Measurements from ENCODE around the gene BTF3.
"Not testable (repeated sequence)": the region's sequence is repeated elsewhere in the genome, so short reads cannot be mapped to it uniquely, and the experiment has no call there.

The BTF3 gene

DNA sequence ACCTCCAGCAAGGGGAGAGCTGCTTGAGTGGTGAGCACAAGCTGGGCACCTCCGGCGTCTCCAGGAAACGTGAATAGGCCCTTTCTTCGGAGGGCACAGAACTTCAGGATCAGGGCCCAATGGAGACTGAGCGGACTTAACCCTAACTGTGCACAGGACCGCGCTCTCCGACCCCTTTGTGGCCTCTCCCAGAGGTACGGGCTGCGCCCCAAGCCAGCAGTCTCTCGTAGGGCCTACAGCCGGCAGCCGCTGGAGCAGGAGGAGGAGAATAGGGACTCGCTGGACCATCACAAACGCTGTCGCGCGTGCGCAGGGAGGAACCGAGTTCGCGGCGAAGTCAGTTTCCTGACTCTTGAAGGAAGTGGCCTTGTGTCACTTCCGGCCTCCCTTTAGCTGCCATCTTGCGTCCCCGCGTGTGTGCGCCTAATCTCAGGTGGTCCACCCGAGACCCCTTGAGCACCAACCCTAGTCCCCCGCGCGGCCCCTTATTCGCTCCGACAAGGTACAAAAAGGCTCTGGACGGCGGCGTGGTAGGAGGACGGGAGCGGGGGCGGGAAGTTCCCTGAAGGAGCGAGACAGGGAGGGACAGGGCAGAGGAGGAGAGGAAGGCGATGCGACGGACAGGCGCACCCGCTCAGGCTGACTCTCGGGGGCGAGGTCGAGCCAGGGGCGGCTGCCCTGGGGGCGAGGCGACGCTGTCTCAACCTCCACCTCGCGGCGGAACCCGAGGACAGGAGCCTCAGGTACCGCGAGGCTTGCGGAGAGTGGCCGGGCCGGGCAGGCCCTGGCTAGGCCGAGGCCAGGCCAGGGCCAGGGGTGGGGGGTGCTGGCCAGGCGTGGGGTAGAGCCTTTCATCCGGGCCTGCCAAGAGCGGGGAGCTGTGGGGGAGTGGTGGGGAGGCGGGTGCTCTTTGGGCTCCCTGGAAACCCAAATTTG, at the start of gene BTF3:
Gene BTF3, plus strand, starts transcription at position 386 of the 936 bp plus-strand sequence. Its CDS starts 226 bp downstream, at position 612.
- DNase-seq (ENCODE audit: low read depth) = peak; percentile 91

- DNase-seq (ENCODE audit: low read depth) = no peak
These were observed 49.6 kb upstream of the BTF3 start, which contains the start of gene FOXD1 for GRCh38 chr5:73448463-73449136. Gene FOXD1, minus strand, starts transcription at chr5:73448777. Its CDS starts 415 bp downstream, at chr5:73448362.

DNA sequence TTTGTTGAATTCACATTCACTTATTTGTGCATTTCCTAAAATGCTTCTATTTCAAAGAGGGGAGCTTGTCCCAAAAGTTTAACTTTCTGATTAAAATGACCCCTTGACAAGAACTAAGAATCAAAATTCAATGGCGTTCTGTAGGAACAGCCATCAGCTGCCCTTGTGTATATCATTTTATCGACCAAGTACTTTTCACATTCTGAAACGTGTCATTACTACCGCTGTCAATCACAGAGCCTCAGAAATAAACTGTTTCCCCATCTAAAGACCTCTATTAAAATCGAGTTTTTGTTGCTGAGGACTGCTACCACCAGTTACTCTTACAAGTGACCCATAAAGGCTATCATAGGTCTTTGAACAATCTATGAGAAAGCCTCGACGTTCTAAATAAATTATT, 48.1 kb upstream of the BTF3 start:
- no peak for DNase-seq (ENCODE audit: low read depth)

- no peak for DNase-seq (ENCODE audit: low read depth)
These were observed 47.5 kb upstream of the BTF3 start for GRCh38 chr5:73450672-73451223.

DNA sequence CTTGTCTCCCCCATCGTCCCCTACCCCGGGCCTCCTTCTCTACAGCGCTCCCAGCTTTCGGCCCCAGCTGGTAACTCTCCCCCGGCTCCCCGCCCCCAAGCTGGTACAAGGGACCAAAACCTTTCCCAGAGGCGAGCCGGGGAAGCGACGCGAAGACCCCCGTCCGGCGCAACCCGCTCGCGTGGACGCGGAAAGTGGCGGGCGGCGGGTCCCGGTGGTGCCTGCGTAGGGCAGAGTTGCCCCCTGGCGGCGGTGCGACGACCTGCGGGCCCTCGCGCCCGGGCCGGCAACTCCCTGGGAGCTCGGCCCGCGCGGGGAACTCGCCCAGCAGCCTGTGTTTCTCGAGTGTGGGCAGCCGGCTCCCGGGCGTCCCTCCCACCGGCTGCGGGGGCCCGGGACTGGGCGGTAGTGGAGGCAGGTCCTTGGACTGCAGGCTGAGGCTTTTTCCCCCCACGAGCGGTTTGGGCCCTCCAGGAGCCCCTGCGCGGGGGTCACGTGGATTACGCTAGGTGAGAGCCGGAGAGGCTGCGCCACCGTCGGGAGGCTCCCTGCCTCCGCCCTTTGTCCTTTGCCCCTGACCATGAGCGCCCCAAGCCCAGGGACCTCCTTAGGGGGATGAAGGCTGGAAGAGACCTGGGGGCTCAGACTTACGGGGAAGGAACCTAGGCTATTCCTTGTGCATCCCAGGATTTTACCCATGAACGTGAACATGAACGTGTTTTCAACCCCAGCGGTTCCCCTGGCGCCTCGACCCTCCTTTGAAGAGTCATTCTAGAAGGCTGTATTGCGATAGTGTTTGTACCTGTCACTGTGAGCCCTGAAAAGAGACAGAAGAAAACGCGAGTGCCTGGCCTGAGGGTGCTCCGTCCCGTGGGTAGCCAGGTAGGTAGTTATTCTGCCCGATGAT, 46.8 kb upstream of the BTF3 start:
- DNase-seq (ENCODE audit: low read depth) = peak; percentile 51

DNA sequence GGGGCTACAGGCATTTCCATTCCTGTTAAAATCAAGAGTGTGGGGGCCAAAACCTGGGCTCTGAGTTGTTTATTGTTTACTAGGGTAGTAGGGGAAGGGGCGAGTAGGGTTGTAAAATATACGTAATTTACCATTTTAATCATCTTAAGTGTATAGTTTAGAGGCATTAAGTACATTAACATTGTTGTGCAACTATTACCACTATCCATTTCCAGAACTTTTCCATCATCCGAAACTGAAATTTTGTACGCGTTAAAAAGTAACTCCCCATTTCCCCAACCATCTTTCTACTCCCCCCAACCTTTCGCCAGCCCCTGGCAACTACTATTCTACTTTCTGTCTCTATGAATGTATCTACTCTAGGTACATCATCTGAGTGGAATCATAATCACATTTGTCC, 46.0 kb upstream of the BTF3 start:
- DNase-seq (ENCODE audit: low read depth) = no peak

- no peak for DNase-seq (ENCODE audit: low read depth)
These were observed 43.7 kb upstream of the BTF3 start for GRCh38 chr5:73454379-73455036.

GRCh38 chr5:73456462-73456861, 41.8 kb upstream of the BTF3 start:
- DNase-seq (ENCODE audit: low read depth) = not testable (repeated sequence)

DNA sequence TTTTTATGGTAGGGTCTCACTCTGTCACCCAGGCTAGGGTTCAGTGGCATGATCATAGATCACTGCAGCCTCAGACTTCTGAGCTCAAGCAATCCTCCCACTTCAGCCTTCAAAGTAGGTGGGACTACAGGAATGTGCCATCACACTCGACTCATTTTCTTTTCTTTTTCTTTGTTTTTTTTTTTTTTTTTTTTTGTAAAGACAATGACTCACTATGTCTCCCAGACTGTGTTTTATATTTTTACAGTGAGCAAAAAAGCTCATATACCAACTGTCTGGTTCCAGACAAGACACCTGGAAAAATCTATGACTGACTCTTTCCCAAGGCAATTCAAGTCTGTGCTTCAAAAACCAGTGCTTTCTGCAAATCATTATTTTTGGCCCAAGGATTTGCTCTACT, 38.9 kb upstream of the BTF3 start:
- DNase-seq (ENCODE audit: low read depth) = no peak

DNA sequence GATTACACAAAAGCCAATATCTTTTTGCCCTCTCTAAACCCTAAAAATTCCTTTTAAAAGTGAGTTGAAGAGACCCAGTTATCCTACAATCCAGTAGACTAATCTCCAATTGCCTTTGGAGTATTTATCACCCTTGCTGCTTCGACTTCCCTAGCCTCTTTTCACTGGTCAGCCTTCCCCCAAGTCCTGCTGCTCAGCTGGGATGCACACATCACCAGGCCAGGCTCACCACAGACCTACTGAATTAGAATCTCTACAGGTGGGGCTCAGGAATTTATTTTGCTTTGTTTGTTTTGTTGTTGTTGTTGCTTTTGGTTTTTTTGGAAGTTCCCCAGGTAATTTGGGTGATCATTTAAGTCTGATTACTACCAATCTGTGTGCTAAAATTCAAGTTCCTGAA, 38.1 kb upstream of the BTF3 start:
- DNase-seq (ENCODE audit: low read depth) = no peak

DNA sequence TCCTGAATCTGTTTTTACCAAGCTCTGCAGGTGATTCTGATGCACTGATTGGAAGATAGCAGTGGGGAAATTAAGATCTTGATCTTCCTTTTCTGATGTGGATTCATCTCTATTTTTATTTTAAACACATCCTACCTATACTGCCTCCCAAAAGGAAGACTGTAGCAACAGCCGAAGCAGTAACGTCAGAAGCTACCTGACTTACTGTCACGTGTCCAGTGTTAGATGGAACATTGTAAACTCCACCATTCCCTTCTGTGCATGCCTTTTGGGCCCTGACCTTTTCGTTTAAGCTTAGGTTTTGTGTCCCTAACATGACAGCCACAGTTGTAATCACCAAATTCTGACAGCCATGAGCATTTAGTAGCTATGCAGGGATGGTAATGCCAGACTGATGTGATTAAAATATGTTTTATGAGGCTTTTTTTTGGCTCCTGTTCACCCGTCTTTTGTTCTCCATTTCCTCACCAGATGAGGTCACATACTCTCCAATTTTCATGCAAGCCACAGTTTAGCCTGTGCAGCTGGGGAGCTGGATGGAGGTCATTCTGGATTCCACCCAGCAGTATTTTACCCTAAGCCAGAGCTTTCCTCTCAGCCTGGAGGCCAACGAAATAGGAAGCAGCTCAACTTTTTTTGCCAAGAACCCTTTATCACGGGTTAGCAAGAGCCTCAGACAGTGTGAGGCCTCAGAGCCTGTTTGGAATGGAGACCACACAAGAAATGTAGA, 34.1 kb upstream of the BTF3 start:
- no peak for DNase-seq (ENCODE audit: low read depth)

- not testable (repeated sequence) for DNase-seq (ENCODE audit: low read depth)
These were observed 29.6 kb upstream of the BTF3 start for GRCh38 chr5:73468638-73469037.

- no peak for DNase-seq (ENCODE audit: low read depth)
These were observed 28.4 kb upstream of the BTF3 start for GRCh38 chr5:73469878-73470277.

- no peak for DNase-seq (ENCODE audit: low read depth)
These were observed 26.6 kb upstream of the BTF3 start for GRCh38 chr5:73471654-73472053.

GRCh38 chr5:73472116-73472515, 26.1 kb upstream of the BTF3 start:
- no peak for DNase-seq (ENCODE audit: low read depth)

DNA sequence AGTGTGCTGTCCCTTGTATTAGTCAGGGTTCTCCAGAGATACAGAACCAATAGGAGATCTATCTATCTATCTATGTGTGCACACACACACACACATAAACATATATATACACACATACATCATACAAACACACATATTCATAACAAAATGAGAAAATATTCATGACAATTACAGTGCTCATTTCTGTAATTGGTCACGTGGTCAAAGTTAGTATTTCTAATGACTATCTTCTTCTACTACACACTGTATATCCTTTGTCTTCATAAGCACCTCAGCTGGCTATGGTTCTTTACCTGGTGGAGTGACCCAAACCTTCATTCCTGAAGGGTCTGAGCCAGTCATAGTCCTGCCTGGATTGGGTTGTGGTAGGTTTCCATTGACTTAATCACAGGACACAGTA, 17.7 kb upstream of the BTF3 start:
- DNase-seq (ENCODE audit: low read depth) = no peak

DNA sequence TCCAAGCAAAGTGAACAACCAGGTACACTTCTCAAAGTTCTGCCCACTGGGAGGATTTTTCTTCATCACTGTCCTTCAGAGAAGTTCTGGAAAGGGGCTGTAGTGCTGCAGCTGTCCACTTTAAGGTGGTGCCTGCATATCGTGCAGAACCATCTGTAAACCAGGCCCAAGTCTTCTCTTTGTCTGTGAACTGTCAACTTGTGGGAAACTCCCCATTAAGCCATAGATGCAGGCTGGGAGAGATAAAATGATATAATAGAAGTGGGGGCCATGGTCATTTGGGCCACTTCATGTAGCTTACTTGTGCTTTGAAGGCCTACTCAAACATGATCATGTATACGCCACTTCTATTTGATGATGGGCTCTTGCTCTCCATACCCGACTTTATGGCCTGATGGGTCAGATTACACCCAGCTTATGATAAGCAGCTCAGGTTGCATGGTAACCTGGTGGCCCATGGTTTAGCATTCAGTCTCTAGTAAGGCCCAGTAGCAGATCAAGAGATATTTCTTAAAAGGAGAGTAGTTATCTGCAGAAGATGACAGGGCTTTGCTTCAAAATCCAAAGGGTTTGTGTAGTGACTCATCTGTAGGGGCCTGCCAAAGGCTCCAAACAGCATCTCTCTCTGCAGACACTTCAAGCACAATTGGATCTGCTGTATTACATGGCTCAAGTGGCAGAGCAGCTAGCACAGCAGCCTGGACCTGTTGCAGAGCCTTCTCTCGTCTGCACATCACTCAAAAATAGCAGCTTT, 15.7 kb upstream of the BTF3 start:
- no peak for DNase-seq (ENCODE audit: low read depth)

- DNase-seq (ENCODE audit: low read depth) = no peak
These were observed 14.6 kb upstream of the BTF3 start for GRCh38 chr5:73483676-73484075.

DNA sequence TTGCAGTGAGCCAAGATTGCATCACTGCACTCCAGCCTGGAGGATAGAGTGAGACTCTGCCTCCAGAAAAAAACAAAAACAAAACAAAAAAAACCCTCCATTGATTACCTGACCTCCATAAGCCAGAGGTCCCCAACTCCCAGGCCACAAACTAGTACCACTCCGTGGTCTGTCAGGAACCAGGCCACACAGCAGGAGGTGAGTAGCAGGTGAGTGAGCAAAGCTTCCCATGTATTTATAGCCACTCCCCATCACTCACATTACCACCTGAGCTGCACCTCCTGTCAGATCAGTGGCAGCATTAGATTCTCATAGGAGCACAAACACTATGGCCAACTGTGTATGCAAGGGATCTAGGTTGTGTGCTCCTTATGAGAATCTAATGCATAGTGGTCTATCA, 13.7 kb upstream of the BTF3 start:
- DNase-seq (ENCODE audit: low read depth) = no peak

DNA sequence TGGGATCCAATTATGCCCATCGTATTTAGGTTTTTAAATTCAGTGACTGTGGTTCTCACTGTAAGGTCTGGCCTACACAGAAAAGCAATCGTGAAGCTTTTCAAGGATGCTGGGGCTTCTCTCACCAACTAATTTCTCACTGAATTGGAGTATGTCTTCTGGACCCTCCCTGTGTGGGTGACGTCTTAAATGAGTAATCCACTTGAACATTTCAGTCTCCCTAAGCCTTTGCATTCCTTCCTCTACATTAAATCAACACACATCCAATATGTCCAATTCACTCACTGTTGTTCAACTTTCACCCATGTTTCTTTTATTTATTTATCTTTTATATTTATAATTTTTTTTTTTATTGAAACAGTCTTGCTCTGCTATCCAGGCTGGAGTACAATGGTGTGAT, 12.5 kb upstream of the BTF3 start:
- no peak for DNase-seq (ENCODE audit: low read depth)

Measured in activated T-helper 9 cell treated with anti-CD3 and anti-CD28 coated beads, Interleukin-2, amount 50 U/mL, for 16 hours (primary cell).